ENCODE measurements around the gene KRT75.
"Not testable (repeated sequence)": the region's sequence is repeated elsewhere in the genome, so short reads cannot be mapped to it uniquely, and the experiment has no call there.

KRT75 gene

GRCh38 chr12:52415870-52416750, 18.1 kb downstream of the KRT75 start:
- no peak for DNase-seq

- DNase-seq, result no peak
Observed at GRCh38 chr12:52414936-52415335, 19.2 kb downstream of the KRT75 start.

- DNase-seq, result no peak
Observed at GRCh38 chr12:52413782-52414345, 20.3 kb downstream of the KRT75 start.

- DNase-seq, result no peak
Observed at GRCh38 chr12:52413202-52413601, 21.0 kb downstream of the KRT75 start.

- no peak for DNase-seq
Observed at GRCh38 chr12:52411815-52412214, 22.4 kb downstream of the KRT75 start.

- DNase-seq, result not testable (repeated sequence)
Observed at GRCh38 chr12:52410589-52411248, 23.5 kb downstream of the KRT75 start.

- DNase-seq, result no peak
Observed at GRCh38 chr12:52407918-52408317, 26.3 kb downstream of the KRT75 start.

GRCh38 chr12:52405922-52406385, 28.2 kb downstream of the KRT75 start, which contains the start of gene KRT82:
TSS of gene KRT82 (minus strand) at chr12:52406335. CDS start at chr12:52406277, 58 bp downstream.
- DNase-seq, result no peak

- no peak for DNase-seq
Observed at GRCh38 chr12:52404951-52405350, 29.2 kb downstream of the KRT75 start.

GRCh38 chr12:52403561-52403960, 30.6 kb downstream of the KRT75 start:
- DNase-seq, result no peak

- DNase-seq, result no peak
Observed at GRCh38 chr12:52402873-52403540, 31.2 kb downstream of the KRT75 start.

GRCh38 chr12:52402377-52402776, 31.8 kb downstream of the KRT75 start:
- no peak for DNase-seq

- no peak for DNase-seq
Observed at GRCh38 chr12:52401926-52402325, 32.2 kb downstream of the KRT75 start.

GRCh38 chr12:52401526-52401925, 32.6 kb downstream of the KRT75 start:
- DNase-seq, result no peak

GRCh38 chr12:52400906-52401305, 33.3 kb downstream of the KRT75 start:
- DNase-seq, result no peak

- no peak for DNase-seq
Observed at GRCh38 chr12:52399756-52400155, 34.4 kb downstream of the KRT75 start.

GRCh38 chr12:52398176-52398575, 36.0 kb downstream of the KRT75 start:
- DNase-seq, result no peak

GRCh38 chr12:52396656-52397055, 37.5 kb downstream of the KRT75 start:
- no peak for DNase-seq

- no peak for DNase-seq
Observed at GRCh38 chr12:52395761-52396434, 38.3 kb downstream of the KRT75 start.

- no peak for DNase-seq
Observed at GRCh38 chr12:52394836-52395405, 39.2 kb downstream of the KRT75 start.

GRCh38 chr12:52392465-52393007, 41.6 kb downstream of the KRT75 start:
- DNase-seq, result no peak

- no peak for DNase-seq
Observed at GRCh38 chr12:52391618-52392002, 42.6 kb downstream of the KRT75 start.
